GM21423 (cell line): ENCODE measurements around the gene KLK1.
"Not testable (repeated sequence)": the region's sequence is repeated elsewhere in the genome, so short reads cannot be mapped to it uniquely, and the experiment has no call there.

Experiments used
- ATAC-seq: cut with Tn5 transposase; IDR thresholded peaks from one replicate; pipeline ENCODE4 v1.9.1; 2021; ENCODE audit warnings: mild to moderate bottlenecking, moderate library complexity; ENCODE audit not compliant: unreplicated experiment

The KLK1 gene

DNA sequence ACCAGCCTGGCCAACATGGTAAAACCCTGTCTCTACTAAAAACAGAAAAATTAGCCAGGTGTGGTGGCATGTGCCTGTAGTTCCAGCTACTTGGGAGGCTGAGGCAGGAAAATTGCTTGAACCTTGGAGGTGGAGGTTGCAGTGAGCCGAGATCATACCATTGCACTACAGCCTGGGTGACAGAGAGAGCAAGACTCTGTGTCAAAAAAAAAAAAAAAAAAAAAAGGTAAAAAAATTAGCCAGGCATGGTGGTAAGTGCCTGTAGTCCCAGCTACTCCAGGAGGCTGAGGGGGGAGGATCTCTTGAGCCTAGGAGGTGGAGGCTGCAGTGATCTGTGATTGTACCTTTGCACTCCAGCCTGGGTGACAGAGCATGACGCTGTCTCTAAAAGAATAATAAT, 53.4 kb downstream of the KLK1 start, which contains the start of gene GPR32:
TSS of gene GPR32 (plus strand) at position 301 of the 400 bp plus-strand sequence. CDS start 137 bp downstream, outside the sequence.
- ATAC-seq = not testable (repeated sequence)
